PFSK-1 (cell line): ENCODE data around the gene CD81. TPM values are rescaled to one million over a fixed set of nuclear protein-coding genes. Genes with fewer than 3 reads are reported as not detected.

Experiments
- FOXP2 ChIP-seq: optimal IDR thresholded peaks from 2 replicates; pipeline ENCODE3; 2011; ENCODE audit warnings: borderline replicate concordance, control low read depth, inconsistent platforms; ENCODE audit not compliant: insufficient read depth; ENCODE audit errors: extremely low read length, extremely low read depth
- POLR2AphosphoS5 ChIP-seq: IDR thresholded peaks from 2 replicates; pipeline ENCODE4 v1.6.1; 2012; ENCODE audit warnings: low read depth, mild to moderate bottlenecking, control low read depth, low read length, moderate library complexity
- REST ChIP-seq, 2 experiments: IDR thresholded peaks; 2 replicates each; pipeline versions ENCODE4 v1.6.1 to v1.8.0; 2011 to 2012; ENCODE audit warnings: low read depth in 2 of 2, low read length in 2 of 2, control low read depth in 1 of 2, inconsistent platforms in 1 of 2, mild to moderate bottlenecking in 1 of 2, moderate library complexity in 1 of 2; ENCODE audit not compliant: insufficient read depth in 1 of 2
- SIN3A ChIP-seq: IDR thresholded peaks from 2 replicates; pipeline ENCODE4 v1.6.1; 2012; ENCODE audit warnings: mild to moderate bottlenecking, low read length, moderate library complexity, borderline replicate concordance; ENCODE audit not compliant: insufficient read depth
- TAF1 ChIP-seq: IDR thresholded peaks from 2 replicates; pipeline ENCODE4 v1.6.1; 2012; ENCODE audit warnings: low read length, control low read depth, borderline replicate concordance; ENCODE audit not compliant: insufficient read depth
- polyA plus RNA-seq: library from polyadenylated mRNA; unstranded; fragments of >200 nt; gene quantifications from one replicate; pipeline ENCODE4 v1.2.1, GENCODE V29; 2012; ENCODE audit warnings: low read depth, missing spikeins; ENCODE audit not compliant: insufficient read length

CD81 gene
- polyA plus RNA-seq = 435 TPM

- TF ChIP-seq POLR2AphosphoS5 (peak; percentile 69), TAF1 (peak; percentile 72), FOXP2 (peak; percentile 1), REST (IDR thresholded peaks at IDR 0.05; ENCODE audit: insufficient read depth in 1 of 2, low read depth in 2 of 2, low read length in 2 of 2) (no peak), SIN3A (no peak)
These were observed at the start of gene CD81 for GRCh38 chr11:2376751-2377451. CD81 (plus strand) TSS chr11:2377310; CDS start chr11:2377550, 240 bp downstream.

GRCh38 chr11:2328021-2328420 lies 49.1 kb upstream of the CD81 start:
- TF ChIP-seq FOXP2 = no peak
- no peak for TF ChIP-seq TAF1
- no peak for TF ChIP-seq POLR2AphosphoS5
- TF ChIP-seq SIN3A = no peak
- TF ChIP-seq REST (IDR thresholded peaks at IDR 0.05; ENCODE audit: insufficient read depth in 1 of 2, low read depth in 2 of 2, low read length in 2 of 2) = no peak

- no peak for TF ChIP-seq TAF1
- no peak for TF ChIP-seq SIN3A
- TF ChIP-seq REST (IDR thresholded peaks at IDR 0.05; ENCODE audit: insufficient read depth in 1 of 2, low read depth in 2 of 2, low read length in 2 of 2) = no peak
- TF ChIP-seq POLR2AphosphoS5 = no peak
- no peak for TF ChIP-seq FOXP2
These were observed 48.3 kb upstream of the CD81 start for GRCh38 chr11:2328656-2329354.

- TF ChIP-seq POLR2AphosphoS5 (no peak), SIN3A (no peak), FOXP2 (no peak), TAF1 (no peak), REST (IDR thresholded peaks at IDR 0.05; ENCODE audit: insufficient read depth in 1 of 2, low read depth in 2 of 2, low read length in 2 of 2) (no peak)
These were observed 47.6 kb upstream of the CD81 start for GRCh38 chr11:2329551-2329950.

GRCh38 chr11:2330696-2331095 lies 46.4 kb upstream of the CD81 start:
- no peak for TF ChIP-seq SIN3A
- TF ChIP-seq TAF1 = no peak
- no peak for TF ChIP-seq REST (IDR thresholded peaks at IDR 0.05; ENCODE audit: insufficient read depth in 1 of 2, low read depth in 2 of 2, low read length in 2 of 2)
- no peak for TF ChIP-seq FOXP2
- TF ChIP-seq POLR2AphosphoS5 = no peak
